CD4-positive, alpha-beta T cell treated with Interleukin-4 for 4 hours (primary cell): ENCODE results near the gene DLG2.
"Not testable (repeated sequence)": the region's sequence is repeated elsewhere in the genome, so short reads cannot be mapped to it uniquely, and the experiment has no call there.

ENCODE experiments used
- DNase-seq: peaks from one replicate; pipeline ENCODE4 v3.0.0-alpha.2; 2020

DLG2 gene

GRCh38 chr11:85307366-85307765, 319.8 kb downstream of the DLG2 start:
- DNase-seq, result no peak

- no peak for DNase-seq
Measured at GRCh38 chr11:85301895-85302678, 325.1 kb downstream of the DLG2 start.

GRCh38 chr11:85299258-85299942, 327.7 kb downstream of the DLG2 start:
- no peak for DNase-seq

GRCh38 chr11:85295694-85296271, 331.4 kb downstream of the DLG2 start:
- DNase-seq, result no peak

- DNase-seq, result no peak
Measured at GRCh38 chr11:85281550-85281949, 345.6 kb downstream of the DLG2 start.

- no peak for DNase-seq
Measured at GRCh38 chr11:85279267-85279666, 347.9 kb downstream of the DLG2 start.

GRCh38 chr11:85277693-85278092, 349.5 kb downstream of the DLG2 start:
- DNase-seq, result no peak

- no peak for DNase-seq
Measured at GRCh38 chr11:85276332-85276731, 350.8 kb downstream of the DLG2 start.

GRCh38 chr11:85270315-85270714, 356.8 kb downstream of the DLG2 start:
- DNase-seq, result not testable (repeated sequence)

GRCh38 chr11:85269109-85269508, 358.0 kb downstream of the DLG2 start:
- no peak for DNase-seq

- no peak for DNase-seq
Measured at GRCh38 chr11:85266646-85267045, 360.5 kb downstream of the DLG2 start.

GRCh38 chr11:85263328-85263727, 363.8 kb downstream of the DLG2 start:
- no peak for DNase-seq

- no peak for DNase-seq
Measured at GRCh38 chr11:85257837-85258236, 369.3 kb downstream of the DLG2 start.

- no peak for DNase-seq
Measured at GRCh38 chr11:85256433-85256832, 370.7 kb downstream of the DLG2 start.

GRCh38 chr11:85249482-85249881, 377.7 kb downstream of the DLG2 start:
- DNase-seq, result no peak

GRCh38 chr11:85247797-85248196, 379.3 kb downstream of the DLG2 start:
- no peak for DNase-seq

- DNase-seq, result no peak
Measured at GRCh38 chr11:85238906-85239305, 388.2 kb downstream of the DLG2 start.

- DNase-seq, result not testable (repeated sequence)
Measured at GRCh38 chr11:85238038-85238437, 389.1 kb downstream of the DLG2 start.

- DNase-seq, result no peak
Measured at GRCh38 chr11:85236211-85236610, 390.9 kb downstream of the DLG2 start.

- no peak for DNase-seq
Measured at GRCh38 chr11:85232559-85232958, 394.6 kb downstream of the DLG2 start.

GRCh38 chr11:85231588-85231987, 395.6 kb downstream of the DLG2 start:
- no peak for DNase-seq

GRCh38 chr11:85229723-85230122, 397.4 kb downstream of the DLG2 start:
- DNase-seq, result not testable (repeated sequence)

GRCh38 chr11:85196968-85197367, 430.2 kb downstream of the DLG2 start:
- DNase-seq, result no peak

- DNase-seq, result no peak
Measured at GRCh38 chr11:85195934-85196333, 431.2 kb downstream of the DLG2 start.
